Esophagus muscularis mucosa (tissue), 4 donors: ENCODE results near the gene ZRANB1.

Experiments
- CTCF ChIP-seq, 3 experiments: fragments of 200-600 bp in 2 of 3; fragments of 450-650 bp in 1 of 3; sonication (generic) in 2 of 3; IDR thresholded peaks; one replicate each; pipeline ENCODE4 v1.5.1; 2017 to 2019; ENCODE audit warnings: antibody characterized with exemption in 3 of 3, mild to moderate bottlenecking in 2 of 3, moderate library complexity in 1 of 3
- EP300 ChIP-seq: sonication (generic); formaldehyde crosslinking; IDR thresholded peaks from one replicate; pipeline ENCODE4 v1.6.1; 2017; ENCODE audit warnings: antibody characterized with exemption
- POLR2A ChIP-seq: fragments of 450-650 bp; IDR thresholded peaks from one replicate; pipeline ENCODE4 v1.6.1; 2017; ENCODE audit warnings: antibody characterized with exemption, moderate library complexity, mild to moderate bottlenecking, low read depth
- POLR2AphosphoS5 ChIP-seq, 2 donors: sonication (generic); formaldehyde crosslinking; IDR thresholded peaks; one replicate each; pipeline ENCODE4 v1.6.1; 2017; ENCODE audit warnings: antibody characterized with exemption in 2 of 2

- no peak for TF ChIP-seq EP300
- TF ChIP-seq CTCF (IDR thresholded peaks at IDR 0.05) = no peak
- TF ChIP-seq POLR2AphosphoS5 (IDR thresholded peaks at IDR 0.05) = no peak
- no peak for TF ChIP-seq POLR2A
Measured at GRCh38 chr10:125024497-125025234, 82.7 kb downstream of the ZRANB1 start.
